LNCAP (cell line): ENCODE results near the gene ATP2B3.

Experiments used
- TF ChIP-seq, protein P1 (sequence below): fragments of 450-650 bp; IDR thresholded peaks from 2 replicates; pipeline ENCODE4 v1.5.1; 2017; ENCODE audit warnings: mild to moderate bottlenecking

Gene ATP2B3

DNA sequence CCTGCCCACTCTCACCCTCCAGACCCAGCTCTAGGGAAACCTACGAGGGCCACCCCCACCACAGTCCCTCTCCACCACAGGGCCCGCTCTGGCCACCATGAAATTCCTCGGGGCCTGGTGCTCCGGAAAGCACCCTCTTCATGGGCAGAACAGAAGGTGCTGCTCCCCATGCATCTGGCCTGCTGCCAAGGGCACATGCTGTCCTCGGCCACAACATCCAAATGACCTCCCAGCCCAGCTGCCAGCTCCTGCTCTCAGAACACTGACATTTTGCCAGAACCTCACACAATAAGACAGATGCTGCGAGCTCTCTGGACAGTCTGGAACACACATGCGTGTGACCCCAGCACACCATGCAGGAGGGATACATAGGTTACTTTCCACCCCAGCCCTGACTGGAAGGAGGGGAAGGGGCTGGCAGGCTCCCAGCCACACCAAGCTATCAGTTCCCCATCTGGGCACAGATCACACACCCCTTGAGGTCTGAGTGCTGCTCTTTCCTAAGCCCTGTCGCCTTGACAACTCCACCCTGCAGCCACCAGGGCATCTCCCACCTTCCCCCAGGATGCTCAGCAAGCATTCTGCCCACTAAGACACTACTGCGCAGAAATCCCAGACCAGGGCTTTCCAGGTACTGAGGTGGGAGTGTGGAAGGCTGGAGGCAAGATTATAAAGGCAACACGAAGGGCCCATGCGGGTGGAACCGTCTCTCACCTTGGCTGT is 75.7 kb downstream of the ATP2B3 start:
- TF ChIP-seq, protein P1, sequence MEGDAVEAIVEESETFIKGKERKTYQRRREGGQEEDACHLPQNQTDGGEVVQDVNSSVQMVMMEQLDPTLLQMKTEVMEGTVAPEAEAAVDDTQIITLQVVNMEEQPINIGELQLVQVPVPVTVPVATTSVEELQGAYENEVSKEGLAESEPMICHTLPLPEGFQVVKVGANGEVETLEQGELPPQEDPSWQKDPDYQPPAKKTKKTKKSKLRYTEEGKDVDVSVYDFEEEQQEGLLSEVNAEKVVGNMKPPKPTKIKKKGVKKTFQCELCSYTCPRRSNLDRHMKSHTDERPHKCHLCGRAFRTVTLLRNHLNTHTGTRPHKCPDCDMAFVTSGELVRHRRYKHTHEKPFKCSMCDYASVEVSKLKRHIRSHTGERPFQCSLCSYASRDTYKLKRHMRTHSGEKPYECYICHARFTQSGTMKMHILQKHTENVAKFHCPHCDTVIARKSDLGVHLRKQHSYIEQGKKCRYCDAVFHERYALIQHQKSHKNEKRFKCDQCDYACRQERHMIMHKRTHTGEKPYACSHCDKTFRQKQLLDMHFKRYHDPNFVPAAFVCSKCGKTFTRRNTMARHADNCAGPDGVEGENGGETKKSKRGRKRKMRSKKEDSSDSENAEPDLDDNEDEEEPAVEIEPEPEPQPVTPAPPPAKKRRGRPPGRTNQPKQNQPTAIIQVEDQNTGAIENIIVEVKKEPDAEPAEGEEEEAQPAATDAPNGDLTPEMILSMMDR = no peak

- TF ChIP-seq, protein P1 = no peak
Measured at GRCh38 chrX:153593811-153594500, 76.5 kb downstream of the ATP2B3 start.

- TF ChIP-seq, protein P1 = no peak
Measured at GRCh38 chrX:153595387-153595786, 77.9 kb downstream of the ATP2B3 start.

DNA sequence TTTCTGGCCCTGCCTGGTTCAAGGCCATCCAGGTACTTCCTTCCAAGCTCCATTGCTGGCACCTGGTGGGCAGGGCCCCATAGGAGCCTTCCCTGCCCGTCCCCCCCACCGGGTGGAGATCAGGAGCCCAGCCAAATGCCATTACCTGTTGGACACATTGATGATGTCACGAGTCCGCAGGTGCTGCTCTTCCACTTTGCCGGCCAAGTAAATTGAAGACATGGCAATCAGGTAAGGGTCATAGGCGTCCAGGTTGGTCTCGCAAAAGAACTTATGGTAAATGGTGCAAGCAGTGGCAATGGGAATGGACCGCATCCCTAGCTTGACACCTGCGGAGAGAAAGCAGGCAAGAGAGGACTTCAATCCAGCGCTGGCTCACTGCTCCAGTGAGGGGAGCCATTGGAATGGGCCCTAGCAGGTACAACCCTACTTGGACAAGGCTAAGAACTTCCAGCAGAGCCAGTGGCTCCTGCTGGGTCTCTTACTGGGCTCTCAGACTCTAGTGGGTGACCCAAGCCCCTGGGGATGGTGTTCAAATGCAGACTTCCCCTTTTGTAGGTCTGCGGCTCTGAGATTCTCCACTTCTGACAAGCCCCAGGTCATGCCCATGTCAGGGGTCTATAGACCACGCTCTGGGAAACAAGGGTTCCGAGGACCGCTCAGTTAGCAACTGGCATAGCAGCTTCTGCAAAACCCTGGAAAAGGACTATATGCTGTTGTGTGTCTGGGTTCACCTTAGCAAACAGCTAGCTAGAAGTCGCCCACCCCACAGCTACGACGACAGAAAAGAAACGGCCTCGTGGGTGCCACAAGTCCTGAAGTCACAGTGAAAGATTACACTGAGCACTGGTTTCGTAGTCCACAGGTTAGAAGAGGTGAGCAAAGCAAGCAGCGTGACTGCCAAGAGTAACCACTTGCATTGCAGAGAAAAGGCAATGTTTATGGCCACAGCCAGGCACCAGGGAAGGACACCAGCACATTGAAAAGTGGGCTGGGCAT is 78.7 kb downstream of the ATP2B3 start:
- TF ChIP-seq, protein P1 = no peak

GRCh38 chrX:153596981-153597750 is 79.7 kb downstream of the ATP2B3 start:
- TF ChIP-seq, protein P1 = no peak

DNA sequence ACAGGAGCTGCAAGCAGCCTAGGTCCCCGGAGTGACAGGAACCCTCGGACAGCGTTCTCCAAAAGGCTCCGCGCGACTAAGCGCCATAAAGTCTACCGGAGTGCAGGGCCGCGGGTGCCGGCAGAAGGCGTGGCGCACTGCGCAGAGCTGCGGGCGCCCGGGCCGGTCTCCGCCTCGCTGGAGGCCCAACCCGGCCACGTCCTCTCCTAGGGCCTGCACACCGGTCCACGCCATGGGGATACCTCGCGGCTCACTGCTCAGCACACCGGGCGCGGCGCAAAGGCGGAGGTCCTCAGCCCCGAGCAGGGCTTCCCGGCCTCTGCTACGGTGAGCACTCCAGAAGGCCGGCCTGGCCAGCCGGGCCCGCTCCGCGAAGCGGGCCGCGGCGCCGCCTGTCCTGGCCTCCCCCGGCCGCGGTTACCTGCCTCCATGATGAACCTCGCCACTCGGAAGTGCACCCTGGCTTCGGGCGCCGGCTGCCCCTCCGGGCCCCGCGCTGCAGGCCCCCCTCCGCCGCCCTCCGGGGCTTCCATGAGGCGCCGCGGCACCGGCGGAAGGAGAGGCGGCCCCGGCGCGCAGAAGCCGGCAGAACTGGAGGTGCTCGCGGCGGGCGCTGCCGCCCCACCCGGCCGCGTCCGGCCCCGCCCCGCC is 81.2 kb downstream of the ATP2B3 start, which contains the start of gene CCNQ:
Gene CCNQ (minus strand): TSS at position 599 of the 651 bp plus-strand sequence. CDS start 66 bp downstream, at position 533.
- TF ChIP-seq, protein P1 = no peak
